IPS-NIHi11 (cell line): ENCODE results near the gene LMO4.

Source experiments
- DNase-seq: peaks from one replicate; pipeline ENCODE4 v3.0.0; 2012; ENCODE audit warnings: mixed read lengths, low spot score

Gene LMO4

DNA sequence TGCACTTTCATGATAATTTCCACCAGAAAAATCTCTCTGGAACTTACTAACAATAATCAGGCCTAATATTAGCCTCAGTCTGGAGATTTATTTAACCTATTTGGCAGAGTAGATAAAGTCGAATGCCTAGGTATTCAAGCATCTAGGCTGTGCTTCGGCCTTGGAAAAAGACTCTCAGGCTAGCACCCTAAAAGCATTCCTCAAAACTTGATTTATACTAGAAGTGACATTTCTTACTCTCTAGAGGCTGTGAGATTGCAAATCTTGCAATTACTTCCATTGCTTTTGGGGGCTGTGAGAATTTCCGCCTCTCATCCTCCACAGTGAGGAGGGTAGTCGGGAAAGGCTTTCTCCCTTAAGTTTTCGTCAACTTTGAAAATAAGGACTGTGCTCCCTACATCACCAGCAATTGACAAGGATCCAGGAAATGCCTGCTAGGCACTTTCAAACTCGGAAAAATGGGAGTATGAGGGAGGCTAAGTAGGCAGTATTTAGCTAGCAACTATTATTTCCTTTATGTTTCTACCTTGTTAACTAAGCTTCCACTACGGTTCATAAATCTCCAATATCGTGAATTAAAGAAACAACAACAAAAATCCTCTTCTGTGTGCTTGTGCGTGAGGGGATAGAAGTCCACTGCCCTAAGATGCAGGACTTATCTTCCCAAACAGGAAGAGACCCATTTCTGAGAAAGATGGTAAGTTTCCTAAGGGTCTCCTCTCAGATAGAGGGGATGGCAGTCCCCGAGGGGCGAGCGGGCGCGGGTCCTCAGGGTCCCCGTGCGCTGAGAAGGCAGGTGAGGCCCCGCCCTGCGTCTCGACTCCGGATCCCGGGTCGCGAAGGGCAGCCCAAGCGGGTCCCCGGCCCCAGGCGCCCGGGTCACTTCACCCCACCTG, 1.1 kb upstream of the LMO4 start:
- DNase-seq, result no peak

GRCh38 chr1:87329051-87329525, 408 bp downstream of the LMO4 start:
- peak; percentile 35 for DNase-seq

DNA sequence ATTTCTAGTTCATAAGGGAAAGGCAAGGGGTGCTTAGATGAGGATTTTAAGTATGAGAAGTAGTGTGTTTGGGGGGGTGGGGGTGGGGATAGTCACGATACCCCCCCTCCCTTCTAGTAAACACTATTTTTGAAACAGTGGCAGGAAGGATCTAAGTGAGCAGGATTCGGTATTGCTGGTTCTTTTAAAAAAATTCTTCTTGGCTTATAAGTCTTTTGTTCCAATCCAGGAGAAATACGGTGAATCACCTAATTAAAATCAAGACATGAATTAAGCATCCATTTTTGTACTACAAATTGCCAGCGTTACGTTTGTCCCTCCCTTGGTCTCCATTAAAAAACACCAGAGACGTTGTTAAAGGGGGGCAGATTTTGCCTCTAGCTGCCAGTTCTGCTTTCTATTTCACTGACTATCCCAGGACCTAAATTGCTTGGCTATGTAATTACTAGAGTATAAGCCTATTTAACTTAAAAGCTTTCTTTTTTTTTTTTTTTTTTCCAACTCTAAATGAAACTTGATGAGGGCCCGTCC, 911 bp downstream of the LMO4 start:
- no peak for DNase-seq

DNA sequence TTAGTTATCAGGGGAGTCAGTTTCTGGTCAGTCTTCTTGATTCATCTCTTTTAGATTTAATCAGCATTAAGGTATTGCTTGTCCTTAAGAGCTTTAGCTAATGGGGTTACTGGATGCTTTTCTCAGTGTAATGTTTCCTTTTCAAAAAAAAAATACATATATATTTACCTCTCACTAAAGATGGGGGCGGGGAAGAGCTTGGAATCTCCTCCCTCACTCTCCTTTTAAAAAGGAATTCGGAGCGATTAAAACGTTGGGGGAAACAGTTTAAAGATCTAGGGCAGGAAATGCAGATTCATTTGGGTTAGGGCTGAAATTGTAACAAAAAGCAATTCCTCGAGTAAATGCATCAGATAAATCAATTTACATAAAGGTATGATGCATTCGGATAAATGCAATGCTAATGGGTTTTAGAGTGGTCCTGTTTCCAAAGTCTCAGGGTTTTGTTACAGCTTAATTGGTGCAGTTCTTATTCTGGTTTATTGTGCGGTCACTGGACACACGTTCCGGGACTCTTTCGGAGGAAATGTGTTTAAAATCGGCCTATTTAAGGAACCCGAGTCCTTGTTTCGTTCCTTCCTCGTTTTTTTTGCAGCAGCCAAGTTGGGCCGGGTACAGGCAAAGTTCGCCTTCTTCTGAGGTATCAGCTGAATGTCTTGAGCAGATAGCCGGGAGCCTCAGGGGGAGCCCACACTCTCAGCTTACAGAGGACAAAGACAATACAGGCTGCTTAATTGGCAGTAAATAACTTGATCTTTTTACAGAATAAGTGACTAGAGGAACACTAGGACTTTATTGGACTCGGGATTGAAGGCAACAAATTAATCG, 1.6 kb downstream of the LMO4 start:
- DNase-seq, result no peak

GRCh38 chr1:87330885-87331364, 2.2 kb downstream of the LMO4 start:
- no peak for DNase-seq

GRCh38 chr1:87331365-87332241, 2.9 kb downstream of the LMO4 start:
- DNase-seq, result peak; percentile 74

DNA sequence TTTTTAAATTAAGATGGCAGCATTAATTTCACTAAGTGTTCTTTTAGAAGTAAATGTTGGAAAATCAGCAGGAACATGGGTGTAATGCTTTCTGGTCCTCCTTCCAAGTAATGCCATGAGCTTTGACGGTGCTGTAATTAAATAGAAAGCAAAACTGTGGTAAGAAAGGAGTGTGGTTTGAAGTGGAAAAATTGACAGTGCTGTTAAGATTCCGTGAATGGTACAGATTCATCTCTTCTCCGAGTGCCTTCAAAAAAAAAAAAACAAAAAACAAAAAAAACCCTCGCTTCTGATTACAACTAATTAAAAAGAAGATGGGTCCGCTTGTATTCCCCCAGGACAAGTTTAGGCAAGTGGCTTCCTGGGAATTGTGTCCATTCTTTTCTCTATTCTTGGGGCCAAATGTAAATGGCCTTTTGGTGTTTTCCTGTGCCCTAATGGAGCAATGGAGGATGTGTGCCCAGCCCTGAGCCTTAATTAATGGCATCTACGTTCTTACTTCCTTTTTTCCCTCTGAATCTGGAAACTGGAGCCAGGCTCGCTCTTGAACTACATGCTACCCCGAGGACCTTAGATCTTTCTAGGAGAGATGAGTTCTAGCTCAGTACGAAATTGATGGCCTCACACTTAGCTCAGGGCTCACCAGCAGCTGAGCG, 5.1 kb downstream of the LMO4 start:
- DNase-seq, result no peak

GRCh38 chr1:87334351-87335174, 5.9 kb downstream of the LMO4 start:
- peak; percentile 38 for DNase-seq

DNA sequence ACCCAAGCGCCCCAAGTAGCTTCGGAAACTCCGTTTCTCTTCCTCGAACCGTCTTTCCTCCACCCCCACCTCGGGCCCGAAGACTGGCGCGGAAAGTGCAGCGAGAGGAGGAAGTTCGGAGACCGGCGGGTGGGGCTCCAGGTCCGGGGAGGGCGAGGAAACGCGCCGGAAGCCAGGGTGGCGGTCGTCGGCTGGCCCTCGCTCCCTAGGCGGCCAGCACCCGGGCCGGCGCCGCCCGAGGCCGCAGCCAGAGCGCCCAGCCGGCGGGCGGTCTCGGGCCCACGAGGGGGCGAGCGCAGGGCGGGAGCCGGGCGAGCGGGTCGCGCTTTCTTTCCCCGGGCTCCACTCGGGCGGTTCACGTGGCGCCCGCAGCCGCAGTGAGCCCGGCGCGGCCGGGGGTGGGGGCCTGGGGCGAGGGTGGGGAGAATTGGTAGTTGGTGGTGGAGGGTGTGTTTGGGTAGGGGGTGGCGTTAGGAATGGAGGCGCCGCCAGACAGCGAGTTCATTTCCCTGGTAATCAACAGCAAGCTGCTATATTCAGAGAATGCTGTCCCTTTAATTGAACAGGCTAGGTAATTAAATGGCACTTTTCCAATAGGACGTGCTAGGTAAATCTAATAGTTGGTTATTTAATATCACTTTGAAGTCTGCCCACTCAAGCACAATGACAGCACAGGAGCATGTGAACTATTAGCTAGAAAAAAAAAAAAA, 6.7 kb downstream of the LMO4 start:
- DNase-seq, result peak; percentile 67

GRCh38 chr1:87336623-87337067, 8.0 kb downstream of the LMO4 start:
- DNase-seq, result no peak

- no peak for DNase-seq
Measured at GRCh38 chr1:87337606-87338005, 8.9 kb downstream of the LMO4 start.

- DNase-seq, result no peak
Measured at GRCh38 chr1:87338566-87338965, 9.9 kb downstream of the LMO4 start.

DNA sequence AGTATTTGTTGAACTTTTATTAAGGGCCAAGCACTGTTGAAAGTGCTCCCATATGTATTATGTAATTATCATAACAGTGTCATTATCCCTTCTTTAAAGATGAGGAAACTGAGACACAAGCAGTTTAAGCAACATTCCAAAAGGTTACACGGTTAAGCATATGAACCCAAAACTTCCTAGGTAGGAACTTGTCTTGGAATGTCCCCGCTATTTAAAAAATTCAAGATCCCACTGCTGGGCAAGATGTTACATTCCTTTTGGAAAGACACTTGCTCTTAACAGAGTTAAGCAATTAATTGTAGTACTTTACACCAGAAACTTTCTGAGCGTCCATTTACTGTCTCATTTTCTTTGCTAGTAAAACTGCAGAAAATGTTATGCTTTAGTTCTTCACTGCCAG, 15.6 kb downstream of the LMO4 start:
- DNase-seq, result no peak

- DNase-seq, result no peak
Measured at GRCh38 chr1:87346130-87346814, 17.6 kb downstream of the LMO4 start.

- no peak for DNase-seq
Measured at GRCh38 chr1:87348341-87349019, 19.8 kb downstream of the LMO4 start.

- no peak for DNase-seq
Measured at GRCh38 chr1:87349036-87349435, 20.4 kb downstream of the LMO4 start.

DNA sequence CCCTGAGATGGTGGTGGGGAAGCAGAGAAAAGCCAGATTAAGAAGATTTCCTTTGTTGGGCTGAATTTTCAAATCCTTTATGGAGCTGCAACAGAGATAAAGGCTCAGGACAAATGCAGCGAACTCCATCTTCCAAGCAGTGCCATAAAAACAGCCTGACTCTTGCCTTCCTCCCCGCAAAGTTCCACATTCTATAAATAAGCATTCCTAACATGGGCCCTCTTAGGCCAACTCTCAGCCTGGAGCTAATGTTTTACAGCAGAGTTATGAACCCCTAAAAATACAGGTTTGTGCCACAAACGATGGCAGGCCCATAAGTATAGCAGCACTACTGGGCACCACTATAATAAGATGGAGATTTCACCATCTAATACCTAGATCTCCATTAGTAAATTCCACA, 27.2 kb downstream of the LMO4 start:
- DNase-seq, result no peak

DNA sequence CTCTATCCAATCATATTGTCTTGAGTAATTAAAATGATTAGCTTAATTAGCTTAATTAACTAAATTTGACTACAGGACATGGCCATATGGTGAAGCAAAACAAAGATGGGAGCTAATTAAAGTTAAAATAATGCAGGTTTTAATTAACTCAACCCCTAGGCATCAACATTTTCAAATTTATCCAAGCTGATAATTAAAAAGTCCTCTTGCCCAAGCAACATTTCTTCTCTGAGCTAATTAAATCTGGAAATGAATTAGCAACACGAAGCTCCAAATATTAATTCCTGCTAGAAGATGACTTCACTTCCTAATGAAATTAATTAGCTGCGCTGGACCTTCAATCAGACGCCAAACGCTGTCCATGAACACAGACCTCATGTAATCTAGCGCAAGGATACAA, 27.9 kb downstream of the LMO4 start:
- DNase-seq, result no peak
